Endodermal cell (in vitro differentiated cells): ENCODE results near the gene RAB33A. TPM values are rescaled to one million over a fixed set of nuclear protein-coding genes. Genes with fewer than 3 reads are reported as not detected.

Source experiments
- DNase-seq: peaks from one replicate; pipeline ENCODE4 v3.0.0-alpha.2; 2017
- H3K27ac ChIP-seq: 2 replicates; pipeline ENCODE4 v1.5.1; 2013; ENCODE audit warnings: mild to moderate bottlenecking, low read depth, low read length, moderate library complexity
- H3K27me3 ChIP-seq: 2 replicates; pipeline ENCODE4 v1.6.1; 2013; ENCODE audit warnings: mild to moderate bottlenecking, low read length, moderate library complexity; ENCODE audit not compliant: insufficient read depth, control insufficient read depth, poor library complexity, severe bottlenecking
- H3K36me3 ChIP-seq: 2 replicates; pipeline ENCODE4 v1.7.0; 2013; ENCODE audit warnings: mild to moderate bottlenecking, low read length, moderate library complexity; ENCODE audit not compliant: control insufficient read depth, insufficient read depth
- H3K4me1 ChIP-seq: one replicate; pipeline ENCODE4 v1.7.0; 2013; ENCODE audit warnings: low read length; ENCODE audit not compliant: control insufficient read depth, insufficient read depth
- H3K4me3 ChIP-seq: 2 replicates; pipeline ENCODE4 v1.5.1; 2013; ENCODE audit warnings: mild to moderate bottlenecking, low read length, moderate library complexity
- H3K9ac ChIP-seq: 2 replicates; pipeline ENCODE4 v1.6.1; 2013; ENCODE audit warnings: mild to moderate bottlenecking, low read length, moderate library complexity; ENCODE audit not compliant: poor library complexity, severe bottlenecking; ENCODE audit errors: extremely low read depth
- H3K9me3 ChIP-seq: 2 replicates; pipeline ENCODE4 v1.6.1; 2013; ENCODE audit warnings: mild to moderate bottlenecking, low read length, moderate library complexity; ENCODE audit not compliant: control insufficient read depth
- H3K27ac Mint-ChIP-seq: 2 replicates; pipeline ENCODE4 v1.8.0; 2020; ENCODE audit warnings: mixed read lengths
- H3K27me3 Mint-ChIP-seq: 2 replicates; pipeline ENCODE4 v1.8.0; 2021; ENCODE audit warnings: mild to moderate bottlenecking, mixed read lengths; ENCODE audit not compliant: insufficient read depth
- H3K36me3 Mint-ChIP-seq: 2 replicates; pipeline ENCODE4 v1.8.0; 2020; ENCODE audit warnings: low read depth, mixed read lengths
- H3K4me1 Mint-ChIP-seq: 2 replicates; pipeline ENCODE4 v1.8.0; 2020; ENCODE audit warnings: mixed read lengths
- H3K4me3 Mint-ChIP-seq: 2 replicates; pipeline ENCODE4 v1.8.0; 2020; ENCODE audit warnings: mild to moderate bottlenecking, moderate library complexity, mixed read lengths
- H3K9me3 Mint-ChIP-seq: 2 replicates; pipeline ENCODE4 v1.8.0; 2020; ENCODE audit warnings: mild to moderate bottlenecking, mixed read lengths
- CTCF ChIP-seq: fragments of 200-600 bp; sonication (generic); conservative IDR thresholded peaks from 2 replicates; pipeline ENCODE4 v1.5.0; 2021; ENCODE audit warnings: antibody characterized with exemption, mild to moderate bottlenecking
- WGBS, 2 experiments: methylation state at CpG; one replicate each; pipeline versions ENCODE4 v1.1.5 to v1.1.7; 2013; ENCODE audit warnings: missing lambda C conversion rate in 2 of 2, mixed read lengths in 1 of 2; ENCODE audit not compliant: insufficient coverage in 1 of 2, insufficient read length in 1 of 2; 5-methylcytosine and 5-hydroxymethylcytosine counted together
- total RNA-seq, 2 donors: library from RNA; stranded (reverse); fragmentation: NEBNext Ultra II Directional in 1 of 2; extraction: Animal tissue kit (Norgen Biotek cat#: 25700) in 1 of 2; gene quantifications; 2 replicates in 1 of 2; 3 replicates in 1 of 2; pipeline ENCODE4 v1.2.1, GENCODE V29; 2021

RAB33A gene
- total RNA-seq, 2 donors from 2014 or later = not detected

DNA sequence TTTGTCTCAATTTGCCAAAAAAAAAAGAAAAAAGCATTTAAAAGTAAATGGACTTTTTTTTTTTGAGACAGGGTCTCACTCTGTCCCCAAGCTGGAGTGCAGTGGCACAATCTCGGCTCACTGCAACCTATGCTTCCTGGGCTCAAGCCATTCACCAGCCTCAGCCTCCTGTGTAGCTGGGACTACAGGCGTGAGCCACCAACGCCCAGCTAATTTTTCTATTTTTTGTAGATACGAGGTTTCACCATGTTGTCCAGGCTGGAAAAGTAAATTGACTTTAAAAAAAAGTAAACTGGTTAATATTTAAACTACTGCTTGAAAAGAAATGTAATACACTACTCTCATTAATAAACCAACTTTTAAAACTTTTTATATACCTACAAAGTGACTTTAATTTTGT lies 12.0 kb upstream of the RAB33A start:
- Mint-ChIP-seq H3K27me3 (no peaks in the 10 kb centered on the region), H3K4me3 (no peak overlapping the region), H3K27ac (no peak overlapping the region), H3K36me3 (peaks cover 11% of the 10 kb centered on the region), H3K9me3 (peaks cover 18% of the 10 kb centered on the region), H3K4me1 (peaks cover 6% of the 10 kb centered on the region)
- no peak overlapping the region for H3K9ac ChIP-seq
- WGBS, 2 experiments = 80 to 98% methylated on average over 1 to 3 of the region's 4 CpGs
- no peaks in the 10 kb centered on the region for H3K27me3 ChIP-seq
- no peak overlapping the region for H3K27ac ChIP-seq
- DNase-seq = no peak
- no peaks in the 10 kb centered on the region for H3K4me1 ChIP-seq
- H3K9me3 ChIP-seq = no peaks in the 10 kb centered on the region
- TF ChIP-seq CTCF = no peak
- peaks cover 5% of the 10 kb centered on the region for H3K36me3 ChIP-seq
- no peak overlapping the region for H3K4me3 ChIP-seq

DNA sequence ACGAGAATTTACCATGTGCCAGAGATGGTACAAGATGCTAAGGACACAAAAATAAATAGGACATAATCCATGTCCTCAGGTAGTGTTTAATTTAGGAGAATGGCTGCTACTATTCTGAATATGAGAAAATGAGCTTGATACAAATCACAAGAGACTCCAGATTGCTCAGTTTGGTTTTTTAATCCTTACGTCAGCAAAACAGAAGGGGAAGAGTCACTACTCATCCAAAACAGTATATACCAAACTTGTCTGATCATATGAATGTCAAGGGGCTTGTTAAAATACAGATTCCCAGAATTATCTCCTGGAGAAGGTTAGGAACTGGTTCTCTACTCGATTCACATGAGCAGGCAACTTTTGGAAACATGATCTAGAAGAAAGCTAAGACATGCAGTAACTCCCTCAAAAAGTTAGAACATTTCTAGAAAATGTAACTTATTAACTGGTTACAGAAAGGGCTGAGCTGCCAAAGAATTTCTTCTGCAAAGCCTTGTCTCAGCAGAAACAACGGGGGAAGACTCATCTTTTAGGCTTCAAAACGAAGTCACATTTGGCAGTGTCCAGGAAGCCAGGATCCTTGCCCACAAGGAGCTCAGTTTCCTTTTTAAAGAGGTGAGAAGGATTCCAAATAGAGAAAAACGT lies 9.5 kb upstream of the RAB33A start:
- no peak overlapping the region for H3K4me3 Mint-ChIP-seq
- no peak overlapping the region for H3K27ac Mint-ChIP-seq
- peaks cover 20% of the 10 kb centered on the region for H3K9me3 Mint-ChIP-seq
- no peaks in the 10 kb centered on the region for H3K27me3 ChIP-seq
- no peak for DNase-seq
- no peaks in the 10 kb centered on the region for H3K9me3 ChIP-seq
- no peak overlapping the region for H3K27ac ChIP-seq
- no peaks in the 10 kb centered on the region for H3K4me1 ChIP-seq
- H3K9ac ChIP-seq = no peak overlapping the region
- H3K36me3 ChIP-seq = peaks cover 3% of the 10 kb centered on the region
- no peaks in the 10 kb centered on the region for H3K27me3 Mint-ChIP-seq
- TF ChIP-seq CTCF = no peak
- no peak overlapping the region for H3K4me3 ChIP-seq
- H3K4me1 Mint-ChIP-seq = peaks cover 8% of the 10 kb centered on the region
- 74 to 93% methylated on average over 2 to 5 of the region's 6 CpGs for WGBS, 2 experiments
- H3K36me3 Mint-ChIP-seq = peaks cover 8% of the 10 kb centered on the region

DNA sequence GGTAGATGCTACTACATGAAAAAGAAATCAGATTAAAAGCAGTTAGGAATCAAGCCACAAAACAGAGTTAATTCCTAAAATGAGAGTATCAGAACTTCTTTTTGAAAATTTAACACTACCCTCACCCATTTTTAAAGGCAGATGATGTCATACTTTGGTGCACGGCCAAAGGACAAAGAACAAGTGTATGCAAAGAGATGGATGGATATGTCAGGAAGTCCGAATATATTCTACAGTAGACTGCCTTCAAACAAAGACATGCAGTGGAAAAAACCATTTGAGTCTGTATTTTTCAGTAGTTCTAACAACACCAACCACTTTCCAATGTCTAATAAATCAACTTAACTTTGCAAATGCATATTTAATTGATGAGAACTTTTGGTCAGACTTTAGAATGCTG lies 8.4 kb upstream of the RAB33A start:
- H3K27me3 Mint-ChIP-seq = no peaks in the 10 kb centered on the region
- Histone ChIP-seq H3K4me1 (no peaks in the 10 kb centered on the region), H3K9ac (no peak overlapping the region), H3K27me3 (no peaks in the 10 kb centered on the region), H3K27ac (no peak overlapping the region), H3K36me3 (peaks cover 3% of the 10 kb centered on the region), H3K4me3 (no peak overlapping the region), H3K9me3 (no peaks in the 10 kb centered on the region)
- peaks cover 27% of the 10 kb centered on the region for H3K9me3 Mint-ChIP-seq
- no CpG with 5 or more reads among the region's 2 CpGs for WGBS, 2 experiments
- no peak overlapping the region for H3K27ac Mint-ChIP-seq
- H3K4me3 Mint-ChIP-seq = no peak overlapping the region
- DNase-seq = no peak
- peaks cover 8% of the 10 kb centered on the region for H3K4me1 Mint-ChIP-seq
- no peak for TF ChIP-seq CTCF
- H3K36me3 Mint-ChIP-seq = peaks cover 8% of the 10 kb centered on the region
